GM12891 (cell line): ENCODE results near the gene CSNK2A3.

Experiments used
- DNase-seq: peaks from one replicate; pipeline ENCODE4 v3.0.0; 2011; ENCODE audit warnings: low spot score; ENCODE audit not compliant: insufficient read length
- FAIRE-seq: peaks from 2 replicates; lab custom pipeline; 2011; peaks lifted over from hg19 to GRCh38; lab: Jason Lieb, UNC
- PAX5 ChIP-seq: IDR thresholded peaks from 2 replicates; pipeline ENCODE4 v1.6.1; 2011; ENCODE audit warnings: low read length, moderate library complexity, mild to moderate bottlenecking; ENCODE audit not compliant: insufficient read depth, severe bottlenecking
- POLR2A ChIP-seq: IDR thresholded peaks from 2 replicates; pipeline ENCODE4 v1.6.1; 2011; ENCODE audit warnings: low read depth, low read length, control low read depth
- POLR2AphosphoS5 ChIP-seq: IDR thresholded peaks from 2 replicates; pipeline ENCODE4 v1.6.1; 2011; ENCODE audit warnings: low read depth, low read length, control low read depth
- POU2F2 ChIP-seq: IDR thresholded peaks from 2 replicates; pipeline ENCODE4 v1.6.1; 2011; ENCODE audit warnings: low read depth, mild to moderate bottlenecking, control low read depth, low read length, moderate library complexity
- SPI1 ChIP-seq: IDR thresholded peaks from 2 replicates; pipeline ENCODE4 v1.6.1; 2011; ENCODE audit warnings: low read depth, low read length, control low read depth
- TAF1 ChIP-seq: IDR thresholded peaks from 2 replicates; pipeline ENCODE4 v1.6.1; 2011; ENCODE audit warnings: low read depth, low read length, control low read depth

The CSNK2A3 gene

GRCh38 chr11:11391169-11391568, 38.1 kb upstream of the CSNK2A3 start:
- DNase-seq (no peak), FAIRE-seq (no peak)
- TF ChIP-seq PAX5, result no peak
- TF ChIP-seq POLR2A, result no peak
- TF ChIP-seq POLR2AphosphoS5, result no peak
- TF ChIP-seq POU2F2, result no peak
- no peak for TF ChIP-seq SPI1

GRCh38 chr11:11390068-11390771, 37.2 kb upstream of the CSNK2A3 start:
- FAIRE-seq (no peak), DNase-seq (no peak)
- TF ChIP-seq TAF1 (no peak), POLR2AphosphoS5 (no peak), POU2F2 (no peak), SPI1 (no peak), PAX5 (no peak), POLR2A (no peak)

- DNase-seq, result no peak
- TF ChIP-seq TAF1 (no peak), POLR2A (no peak), SPI1 (no peak), PAX5 (no peak), POU2F2 (no peak), POLR2AphosphoS5 (no peak)
- no peak for FAIRE-seq
Observed at GRCh38 chr11:11389238-11389637, 36.2 kb upstream of the CSNK2A3 start.

- no peak for DNase-seq
- no peak for TF ChIP-seq POLR2A
- no peak for TF ChIP-seq SPI1
- no peak for TF ChIP-seq POLR2AphosphoS5
- no peak for TF ChIP-seq PAX5
- TF ChIP-seq TAF1, result no peak
- no peak for TF ChIP-seq POU2F2
- FAIRE-seq, result no peak
Observed at GRCh38 chr11:11387622-11388305, 34.7 kb upstream of the CSNK2A3 start.

DNA sequence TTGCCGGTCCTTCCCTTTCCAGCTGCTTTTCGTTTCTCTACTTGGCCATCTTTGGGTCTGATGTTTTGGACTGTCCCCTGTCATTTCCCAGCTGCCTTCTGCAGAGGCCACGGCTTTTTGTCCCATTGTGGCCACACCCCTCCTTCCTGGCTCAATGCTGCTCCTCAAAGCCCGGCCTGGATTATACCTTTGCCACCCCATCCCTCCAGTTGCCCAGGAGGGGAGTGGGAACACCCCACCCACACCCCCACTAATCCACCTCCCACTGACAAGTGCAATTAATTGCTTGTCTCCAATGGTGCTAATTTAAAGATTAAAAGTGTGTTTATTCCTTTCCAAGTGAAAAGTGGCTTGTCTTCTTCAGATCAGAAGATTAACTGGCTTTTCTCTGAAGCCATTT, 34.2 kb upstream of the CSNK2A3 start:
- no peak for FAIRE-seq
- TF ChIP-seq TAF1 (no peak), POU2F2 (no peak), SPI1 (no peak), PAX5 (no peak), POLR2AphosphoS5 (no peak), POLR2A (no peak)

GRCh38 chr11:11384829-11385228, 31.8 kb upstream of the CSNK2A3 start:
- TF ChIP-seq PAX5 (no peak), SPI1 (no peak), POLR2A (no peak), POLR2AphosphoS5 (no peak), POU2F2 (no peak), TAF1 (no peak)
- DNase-seq, result no peak
- no peak for FAIRE-seq

More for the DNA sequence above, 34.2 kb upstream of the CSNK2A3 start:
- no peak for DNase-seq

DNA sequence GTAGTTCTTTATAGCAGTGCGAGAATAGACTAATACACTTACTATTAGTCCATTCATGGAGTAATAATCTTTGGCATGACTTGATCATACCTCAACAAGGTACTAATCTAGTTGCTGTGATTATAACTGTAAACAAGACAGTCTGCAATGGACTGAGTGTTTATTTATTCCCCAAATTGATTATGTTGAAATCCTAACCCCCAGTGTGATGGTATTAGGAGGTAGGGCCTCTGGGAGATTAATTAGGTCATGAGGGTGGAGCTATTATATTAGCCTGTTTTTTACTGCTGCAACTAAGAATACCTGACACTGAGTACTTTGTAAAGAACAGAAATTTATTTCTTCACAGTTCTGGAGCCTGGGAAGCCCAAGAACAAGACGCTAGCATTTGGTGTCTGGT, 30.9 kb upstream of the CSNK2A3 start:
- FAIRE-seq (no peak), DNase-seq (no peak)
- TF ChIP-seq POU2F2 (no peak), POLR2AphosphoS5 (no peak), SPI1 (no peak), PAX5 (no peak)

- TF ChIP-seq PAX5, result no peak
- TF ChIP-seq POU2F2, result no peak
- no peak for TF ChIP-seq SPI1
- no peak for TF ChIP-seq TAF1
- no peak for TF ChIP-seq POLR2AphosphoS5
- TF ChIP-seq POLR2A, result no peak
- DNase-seq (no peak), FAIRE-seq (no peak)
Observed at GRCh38 chr11:11382858-11383532, 29.9 kb upstream of the CSNK2A3 start.

- DNase-seq, result no peak
Observed at GRCh38 chr11:11381471-11382105, 28.5 kb upstream of the CSNK2A3 start.

More at GRCh38 chr11:11381471-11382105, 28.5 kb upstream of the CSNK2A3 start:
- no peak for TF ChIP-seq PAX5
- TF ChIP-seq SPI1, result no peak
- no peak for TF ChIP-seq POU2F2
- no peak for TF ChIP-seq POLR2A
- TF ChIP-seq TAF1, result no peak
- TF ChIP-seq POLR2AphosphoS5, result no peak
- FAIRE-seq, result no peak
